GM18519 (cell line): ENCODE data around the gene TUBGCP6.
"Not testable (repeated sequence)": the region's sequence is repeated elsewhere in the genome, so short reads cannot be mapped to it uniquely, and the experiment has no call there.

Experiments used
- ATAC-seq: cut with Tn5 transposase; IDR thresholded peaks from one replicate; pipeline ENCODE4 v1.9.1; 2021; ENCODE audit warnings: mild to moderate bottlenecking, moderate library complexity; ENCODE audit not compliant: unreplicated experiment, low FRiP score

The TUBGCP6 gene

GRCh38 chr22:50175921-50176849 lies 68.6 kb downstream of the TUBGCP6 start:
- ATAC-seq, result no peak

GRCh38 chr22:50175191-50175461 lies 69.7 kb downstream of the TUBGCP6 start:
- ATAC-seq, result no peak

GRCh38 chr22:50174382-50175190 lies 70.2 kb downstream of the TUBGCP6 start:
- no peak for ATAC-seq

GRCh38 chr22:50173983-50174355 lies 70.9 kb downstream of the TUBGCP6 start:
- no peak for ATAC-seq

DNA sequence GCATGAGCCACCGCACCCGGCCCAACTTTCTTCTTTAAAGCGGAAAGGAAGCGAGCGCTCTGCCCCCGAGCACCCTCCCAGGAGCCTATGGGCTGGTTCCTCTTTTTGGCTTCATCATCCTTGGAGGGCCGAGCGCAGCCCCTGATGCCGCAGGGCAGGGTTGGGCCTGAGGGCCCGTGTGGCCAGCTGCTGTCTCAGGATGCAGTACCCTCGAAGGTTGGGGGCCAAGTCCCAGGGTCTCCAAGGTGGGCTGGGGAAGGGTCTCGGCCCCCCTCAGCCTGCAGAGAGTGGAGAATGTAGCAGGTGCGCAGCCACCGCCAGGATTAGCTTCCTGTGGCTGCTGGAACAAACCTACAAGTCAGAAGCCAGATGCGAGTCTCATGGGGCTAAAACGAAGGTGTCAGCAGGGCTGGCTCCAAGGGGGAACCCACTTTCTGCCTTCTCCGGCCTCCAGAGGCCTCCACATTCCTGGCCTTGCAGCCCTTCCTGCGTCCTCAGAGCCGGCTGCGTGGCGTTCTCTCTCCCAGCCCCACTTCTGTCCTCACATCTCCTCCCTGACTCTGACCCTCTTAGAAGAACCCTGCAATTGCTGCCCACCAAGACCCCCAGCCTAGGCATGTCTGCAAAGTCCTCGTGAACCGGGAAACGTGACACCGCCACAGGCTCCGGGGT lies 71.4 kb downstream of the TUBGCP6 start:
- no peak for ATAC-seq

DNA sequence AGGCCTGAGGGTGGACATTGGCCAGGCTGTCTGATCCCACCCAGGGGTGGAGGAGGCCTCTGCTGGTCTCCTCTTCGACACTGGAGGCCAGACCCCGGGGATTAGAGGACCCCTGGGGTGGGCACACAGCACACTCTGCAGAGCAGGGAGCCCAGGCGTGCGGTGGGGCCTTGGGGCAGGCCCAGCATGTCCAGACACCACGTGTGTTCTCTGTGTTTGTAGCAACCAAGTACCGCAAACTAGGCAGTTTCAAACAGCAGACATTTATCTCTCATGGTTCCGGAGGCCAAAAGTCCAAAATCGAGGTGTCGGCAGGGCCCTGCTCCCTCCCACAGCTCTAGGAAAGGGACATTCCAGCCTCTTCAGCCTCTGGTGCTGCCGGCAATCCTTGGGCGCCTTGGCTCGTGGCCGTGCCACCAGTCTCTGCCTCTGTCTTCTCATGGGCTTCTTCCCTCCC lies 72.8 kb downstream of the TUBGCP6 start:
- no peak for ATAC-seq

DNA sequence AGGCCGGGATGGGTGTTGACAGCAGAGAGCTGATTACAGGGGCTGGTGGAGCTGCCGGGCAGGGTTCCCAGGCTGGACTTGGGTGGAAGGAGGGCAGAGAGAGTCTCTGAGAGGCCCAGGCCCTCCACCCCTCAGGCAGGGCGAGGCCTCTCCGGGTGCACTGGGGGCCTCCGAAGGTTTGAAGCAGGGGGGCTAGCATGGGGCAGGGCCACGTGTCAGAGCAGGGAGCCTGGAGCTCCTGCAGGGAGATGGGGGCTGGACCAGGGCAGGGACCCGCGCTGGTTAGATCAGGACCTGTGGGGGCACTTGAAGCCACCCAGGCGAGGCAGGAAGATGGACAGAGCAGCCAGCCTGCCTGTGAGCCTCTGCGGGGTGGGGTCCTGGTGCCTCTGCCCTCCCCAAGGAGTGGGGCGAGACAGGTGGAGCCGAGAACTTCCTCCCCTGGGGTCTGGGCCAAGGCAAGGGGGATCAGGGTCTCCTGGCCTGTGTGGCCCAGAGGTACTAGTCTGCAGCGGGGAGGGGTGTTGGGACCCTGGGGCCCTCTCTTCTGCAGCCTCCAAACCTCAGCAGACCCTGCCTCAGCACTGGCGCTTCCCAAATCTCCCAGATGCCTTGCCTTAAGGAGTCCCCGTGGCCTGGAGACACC lies 73.4 kb downstream of the TUBGCP6 start:
- no peak for ATAC-seq

DNA sequence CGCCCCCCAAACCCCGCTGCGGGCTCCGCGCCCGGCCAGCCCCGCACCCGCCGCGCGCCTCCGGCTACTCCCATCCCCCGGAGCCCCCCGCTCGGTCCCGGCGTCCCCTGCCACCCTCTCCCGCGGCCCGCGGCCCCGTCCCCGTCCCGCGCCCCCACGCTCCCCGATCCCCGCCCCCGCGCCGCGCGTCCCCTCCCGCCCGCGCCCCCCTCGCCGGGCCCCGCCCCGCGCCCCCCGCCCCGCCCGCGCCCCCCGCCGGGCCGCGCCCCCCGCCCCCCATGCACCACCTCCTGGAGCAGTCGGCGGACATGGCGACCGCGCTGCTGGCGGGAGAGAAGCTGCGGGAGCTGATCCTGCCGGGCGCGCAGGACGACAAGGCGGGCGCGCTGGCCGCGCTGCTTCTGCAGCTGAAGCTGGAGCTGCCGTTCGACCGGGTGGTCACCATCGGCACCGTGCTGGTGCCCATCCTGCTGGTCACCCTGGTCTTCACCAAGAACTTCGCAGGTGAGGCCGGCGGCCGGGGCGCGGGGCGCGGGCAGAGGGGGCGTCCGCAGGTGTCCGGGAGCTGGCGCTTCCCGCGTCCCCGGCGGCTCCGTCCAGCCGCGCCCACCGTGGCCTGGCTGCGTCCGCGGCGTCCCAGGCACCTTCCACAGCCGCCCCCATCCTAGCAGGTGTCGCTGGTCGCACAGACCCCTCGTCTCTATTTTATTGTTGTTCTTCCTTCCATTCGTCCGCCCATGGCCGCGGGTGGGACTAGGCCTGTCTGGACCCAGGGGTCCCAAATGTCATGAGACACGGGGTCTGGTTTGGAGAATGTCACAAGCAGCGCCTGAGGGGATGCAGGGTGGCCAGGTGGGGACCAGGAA lies 74.1 kb downstream of the TUBGCP6 start, which contains the start of gene PANX2:
TSS of gene PANX2 (plus strand) at position 279 of the 866 bp plus-strand sequence. CDS start at position 279, 0 bp downstream.
- ATAC-seq, result no peak

- ATAC-seq, result no peak
These were observed 75.0 kb downstream of the TUBGCP6 start for GRCh38 chr22:50169774-50170341.

DNA sequence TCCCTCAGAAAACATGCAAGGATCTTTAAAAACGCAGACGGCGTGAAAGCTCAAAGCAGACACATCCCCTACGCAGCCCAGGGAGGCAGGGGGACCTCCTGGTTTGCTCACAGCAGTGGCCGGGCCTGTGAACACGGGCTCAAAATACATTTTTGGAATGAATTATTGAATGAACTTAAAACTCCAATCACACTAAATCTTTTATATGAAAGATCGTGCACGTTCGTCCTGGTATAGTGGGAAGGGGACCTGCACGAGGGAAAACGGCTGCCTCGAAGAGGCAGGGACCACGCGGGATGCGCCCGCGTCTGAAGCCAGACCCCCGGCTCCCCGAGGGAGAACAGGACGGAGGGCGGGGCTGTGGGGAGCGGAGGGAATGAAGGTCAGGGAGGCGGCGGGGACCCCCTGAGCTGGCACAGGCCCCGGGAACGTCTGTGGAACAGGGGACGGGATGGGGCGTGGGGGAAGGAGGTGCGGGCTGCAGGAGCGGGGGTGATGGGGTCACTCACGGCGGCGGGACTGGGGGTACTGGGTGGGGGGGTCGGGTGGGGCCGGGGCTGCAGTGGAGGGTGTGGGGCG lies 75.6 kb downstream of the TUBGCP6 start:
- no peak for ATAC-seq

- ATAC-seq, result not testable (repeated sequence)
These were observed 76.2 kb downstream of the TUBGCP6 start for GRCh38 chr22:50168490-50169180.

DNA sequence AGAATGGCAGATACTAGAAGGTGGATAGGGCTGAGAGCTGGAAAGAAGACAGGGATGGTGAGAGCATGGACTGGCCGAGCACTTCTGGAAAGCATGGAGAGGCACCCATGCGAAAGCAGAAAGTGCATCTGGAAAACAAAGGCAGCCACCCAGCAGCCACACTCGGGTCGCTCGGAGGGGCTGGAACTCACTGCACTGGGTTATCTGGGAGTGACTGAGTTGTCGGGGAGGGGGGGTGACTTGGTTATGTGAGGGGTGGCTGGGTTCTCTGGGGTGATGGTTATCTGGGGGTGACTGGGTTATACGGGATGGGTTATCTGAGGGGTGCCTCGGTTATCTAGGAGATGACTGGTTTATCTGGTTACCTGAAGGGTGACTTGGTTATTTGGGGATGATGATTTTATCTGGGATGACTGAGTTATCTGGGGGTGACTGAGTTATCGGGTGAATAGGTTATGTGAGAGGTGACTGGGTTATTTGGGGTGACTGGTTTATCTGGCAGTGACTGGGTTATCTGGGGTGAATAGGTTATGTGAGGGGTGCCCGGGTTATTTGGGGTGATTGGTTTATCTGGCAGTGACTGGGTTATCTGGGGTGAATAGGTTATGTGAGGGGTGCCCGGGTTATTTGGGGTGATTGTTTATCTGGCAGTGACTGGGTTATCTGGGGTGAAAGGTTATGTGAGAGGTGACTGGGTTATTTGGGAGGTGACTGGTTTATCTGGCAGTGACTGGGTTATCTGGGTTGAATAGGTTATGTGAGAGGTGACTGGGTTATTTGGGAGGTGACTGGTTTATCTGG lies 76.9 kb downstream of the TUBGCP6 start:
- ATAC-seq, result no peak
